HG02678 (cell line): ENCODE data around the gene CSAD.
A peak's percentile ranks its signal among the peaks of the same experiment; 100 is the strongest.

Experiments used
- ATAC-seq: cut with Tn5 transposase; IDR thresholded peaks from one replicate; pipeline ENCODE4 v1.9.1; 2021; ENCODE audit warnings: mild to moderate bottlenecking, moderate library complexity; ENCODE audit not compliant: unreplicated experiment

CSAD gene

GRCh38 chr12:53200107-53200457, 19.4 kb upstream of the CSAD start:
- ATAC-seq, result peak; percentile 5

- ATAC-seq, result no peak
These were observed 19.0 kb upstream of the CSAD start for GRCh38 chr12:53199700-53200099.

GRCh38 chr12:53198486-53199110, 17.9 kb upstream of the CSAD start:
- ATAC-seq, result no peak

GRCh38 chr12:53197011-53197640, 16.4 kb upstream of the CSAD start:
- no peak for ATAC-seq

GRCh38 chr12:53196486-53196885, 15.8 kb upstream of the CSAD start:
- ATAC-seq, result no peak

- no peak for ATAC-seq
These were observed 15.0 kb upstream of the CSAD start for GRCh38 chr12:53195516-53196420.

GRCh38 chr12:53194973-53195372, 14.2 kb upstream of the CSAD start:
- no peak for ATAC-seq

- ATAC-seq, result no peak
These were observed 13.4 kb upstream of the CSAD start for GRCh38 chr12:53193985-53194716.

- no peak for ATAC-seq
These were observed 12.3 kb upstream of the CSAD start for GRCh38 chr12:53193040-53193439.

GRCh38 chr12:53192531-53193021, 11.9 kb upstream of the CSAD start:
- no peak for ATAC-seq

GRCh38 chr12:53191885-53192530, 11.3 kb upstream of the CSAD start:
- ATAC-seq, result no peak

GRCh38 chr12:53191096-53191884, 10.6 kb upstream of the CSAD start:
- ATAC-seq, result no peak

- ATAC-seq, result peak; percentile 56
These were observed 9.5 kb upstream of the CSAD start for GRCh38 chr12:53190108-53190729.

- ATAC-seq, result no peak
These were observed 6.6 kb upstream of the CSAD start for GRCh38 chr12:53187145-53187899.

GRCh38 chr12:53186745-53187144, 6.0 kb upstream of the CSAD start:
- no peak for ATAC-seq

- ATAC-seq, result no peak
These were observed 4.9 kb upstream of the CSAD start for GRCh38 chr12:53185582-53186153.

GRCh38 chr12:53184828-53185227, 4.1 kb upstream of the CSAD start:
- ATAC-seq, result no peak

GRCh38 chr12:53182903-53183302, 2.2 kb upstream of the CSAD start:
- ATAC-seq, result no peak
